ENCODE data around the gene NDUFS1. TPM values are rescaled to one million over a fixed set of nuclear protein-coding genes. Genes with fewer than 3 reads are reported as not detected.

NDUFS1 gene
- total and polyA plus RNA-seq, 2 experiments from 2014 or later = 86.8 to 145 TPM

GRCh38 chr2:206084439-206084869 is 74.8 kb downstream of the NDUFS1 start:
- Histone ChIP-seq H3K27me3 (no peaks in the 10 kb centered on the region), H3K9me3 (ENCODE audit: low read depth) (no peaks in the 10 kb centered on the region), H3K4me3 (peak overlapping the region; percentile 80), H3K36me3 (no peaks in the 10 kb centered on the region), H3K27ac (peak overlapping the region; percentile 100), H3K4me1 (ENCODE audit: low read depth) (peaks cover 6% of the 10 kb centered on the region)
- peak; percentile 70 to 71 for DNase-seq (ENCODE audit: low read depth in 1 of 2, low spot score in 1 of 2)
- TF ChIP-seq CTCF (IDR thresholded peaks at IDR 0.05; ENCODE audit: low read depth, low read length) = peak; percentile 8

GRCh38 chr2:206083602-206084438 is 75.4 kb downstream of the NDUFS1 start:
- H3K9me3 ChIP-seq (ENCODE audit: low read depth) = no peaks in the 10 kb centered on the region
- no peaks in the 10 kb centered on the region for H3K36me3 ChIP-seq
- TF ChIP-seq CTCF (IDR thresholded peaks at IDR 0.05; ENCODE audit: low read depth, low read length) = no peak
- peak; percentile 7 to 32 for DNase-seq (ENCODE audit: low read depth in 1 of 2, low spot score in 1 of 2)
- peaks cover 6% of the 10 kb centered on the region for H3K4me1 ChIP-seq (ENCODE audit: low read depth)
- no peaks in the 10 kb centered on the region for H3K27me3 ChIP-seq
- peak overlapping the region; percentile 80 for H3K4me3 ChIP-seq
- H3K27ac ChIP-seq = peak overlapping the region; percentile 100

GRCh38 chr2:206082298-206082843 is 76.9 kb downstream of the NDUFS1 start:
- Histone ChIP-seq H3K27ac (peak overlapping the region; percentile 1), H3K4me3 (no peak overlapping the region), H3K27me3 (no peaks in the 10 kb centered on the region), H3K9me3 (ENCODE audit: low read depth) (no peaks in the 10 kb centered on the region), H3K4me1 (ENCODE audit: low read depth) (peaks cover 6% of the 10 kb centered on the region), H3K36me3 (no peaks in the 10 kb centered on the region)
- no peak for DNase-seq (ENCODE audit: low read depth in 1 of 2, low spot score in 1 of 2)
- TF ChIP-seq CTCF (IDR thresholded peaks at IDR 0.05; ENCODE audit: low read depth, low read length) = no peak

GRCh38 chr2:206080927-206081326 is 78.3 kb downstream of the NDUFS1 start:
- no peak overlapping the region for H3K4me3 ChIP-seq

More at GRCh38 chr2:206080927-206081326, 78.3 kb downstream of the NDUFS1 start:
- Histone ChIP-seq H3K27me3 (no peaks in the 10 kb centered on the region), H3K27ac (no peak overlapping the region), H3K36me3 (no peaks in the 10 kb centered on the region), H3K4me1 (ENCODE audit: low read depth) (peaks cover 6% of the 10 kb centered on the region), H3K9me3 (ENCODE audit: low read depth) (no peaks in the 10 kb centered on the region)
- TF ChIP-seq CTCF (IDR thresholded peaks at IDR 0.05; ENCODE audit: low read depth, low read length) = no peak
- no peak for DNase-seq (ENCODE audit: low read depth in 1 of 2, low spot score in 1 of 2)

All from cardiac muscle cell (in vitro differentiated cells and primary cell).